IPS DF 6.9 (cell line): ENCODE data around the gene NDE1.

Experiments
- DNase-seq: peaks from one replicate; pipeline ENCODE4 v3.0.0-alpha.2; 2013; ENCODE audit warnings: low read depth, low spot score
- H3K27ac ChIP-seq: one replicate; pipeline ENCODE4 v1.5.1; 2013; ENCODE audit warnings: low read length, control low read depth
- H3K27me3 ChIP-seq: 2 replicates; pipeline ENCODE4 v1.6.1; 2013; ENCODE audit warnings: mild to moderate bottlenecking, low read length; ENCODE audit not compliant: control insufficient read depth, insufficient read depth
- H3K36me3 ChIP-seq: 2 replicates; pipeline ENCODE4 v1.6.1; 2013; ENCODE audit warnings: low read length; ENCODE audit not compliant: control insufficient read depth, insufficient read depth
- H3K4me1 ChIP-seq: 2 replicates; pipeline ENCODE4 v1.6.1; 2013; ENCODE audit warnings: low read length; ENCODE audit not compliant: control insufficient read depth, insufficient read depth
- H3K4me3 ChIP-seq: 2 replicates; pipeline ENCODE4 v1.5.1; 2013; ENCODE audit warnings: mild to moderate bottlenecking, low read length
- H3K9me3 ChIP-seq: 2 replicates; pipeline ENCODE4 v1.6.1; 2013; ENCODE audit warnings: low read length, inconsistent platforms; ENCODE audit not compliant: control insufficient read depth, insufficient read depth
- WGBS: extraction: QIAGEN DNeasy Blood & Tissue Kit; methylation state at CpG from one replicate; pipeline ENCODE4 v1.1.7; 2013; ENCODE audit warnings: mixed read lengths, missing lambda C conversion rate; ENCODE audit not compliant: insufficient read length, insufficient coverage; 5-methylcytosine and 5-hydroxymethylcytosine counted together

NDE1 gene

GRCh38 chr16:15768201-15768600 lies 118.2 kb downstream of the NDE1 start:
- no CpG with 5 or more reads among the region's 4 CpGs for whole genome bisulfite sequencing
- Histone ChIP-seq H3K4me3 (no peak overlapping the region), H3K36me3 (no peaks in the 10 kb centered on the region), H3K27ac (no peak overlapping the region), H3K4me1 (no peaks in the 10 kb centered on the region), H3K9me3 (no peaks in the 10 kb centered on the region), H3K27me3 (no peaks in the 10 kb centered on the region)
- no peak for DNase-seq

- Histone ChIP-seq H3K4me1 (no peaks in the 10 kb centered on the region), H3K36me3 (no peaks in the 10 kb centered on the region), H3K27ac (no peak overlapping the region), H3K27me3 (no peaks in the 10 kb centered on the region), H3K4me3 (no peak overlapping the region), H3K9me3 (no peaks in the 10 kb centered on the region)
- no CpG with 5 or more reads among the region's 8 CpGs for WGBS
- DNase-seq, result no peak
These were observed 119.2 kb downstream of the NDE1 start for GRCh38 chr16:15769239-15769638.

GRCh38 chr16:15770107-15770506 lies 120.1 kb downstream of the NDE1 start:
- H3K27ac ChIP-seq, result no peak overlapping the region
- no peak for DNase-seq
- H3K36me3 ChIP-seq, result no peaks in the 10 kb centered on the region
- no peaks in the 10 kb centered on the region for H3K4me1 ChIP-seq
- no peaks in the 10 kb centered on the region for H3K9me3 ChIP-seq
- no peaks in the 10 kb centered on the region for H3K27me3 ChIP-seq
- H3K4me3 ChIP-seq, result no peak overlapping the region
- no CpG with 5 or more reads among the region's 7 CpGs for WGBS

GRCh38 chr16:15770512-15770911 lies 120.5 kb downstream of the NDE1 start:
- Histone ChIP-seq H3K9me3 (no peaks in the 10 kb centered on the region), H3K27ac (no peak overlapping the region), H3K36me3 (no peaks in the 10 kb centered on the region), H3K4me3 (no peak overlapping the region), H3K27me3 (no peaks in the 10 kb centered on the region), H3K4me1 (no peaks in the 10 kb centered on the region)
- WGBS, result no CpG with 5 or more reads among the region's 3 CpGs
- DNase-seq, result no peak

GRCh38 chr16:15771694-15772093 lies 121.6 kb downstream of the NDE1 start:
- Histone ChIP-seq H3K4me1 (no peaks in the 10 kb centered on the region), H3K27ac (no peak overlapping the region), H3K27me3 (no peaks in the 10 kb centered on the region), H3K36me3 (no peaks in the 10 kb centered on the region), H3K4me3 (no peak overlapping the region), H3K9me3 (no peaks in the 10 kb centered on the region)
- DNase-seq, result no peak
- WGBS, result no CpG with 5 or more reads among the region's 7 CpGs

- no CpG with 5 or more reads among the region's 11 CpGs for whole genome bisulfite sequencing
These were observed 122.7 kb downstream of the NDE1 start for GRCh38 chr16:15772579-15773293.

GRCh38 chr16:15773968-15774367 lies 123.9 kb downstream of the NDE1 start:
- Histone ChIP-seq H3K4me3 (no peak overlapping the region), H3K4me1 (no peaks in the 10 kb centered on the region), H3K36me3 (no peaks in the 10 kb centered on the region), H3K27me3 (no peaks in the 10 kb centered on the region), H3K9me3 (no peaks in the 10 kb centered on the region), H3K27ac (no peak overlapping the region)
- no CpG with 5 or more reads among the region's 6 CpGs for WGBS
- no peak for DNase-seq

More at GRCh38 chr16:15772579-15773293, 122.7 kb downstream of the NDE1 start:
- H3K36me3 ChIP-seq, result no peaks in the 10 kb centered on the region
- H3K4me3 ChIP-seq, result no peak overlapping the region
- no peaks in the 10 kb centered on the region for H3K9me3 ChIP-seq
- H3K27ac ChIP-seq, result no peak overlapping the region
- no peaks in the 10 kb centered on the region for H3K27me3 ChIP-seq
- DNase-seq, result no peak
- no peaks in the 10 kb centered on the region for H3K4me1 ChIP-seq

GRCh38 chr16:15775209-15775608 lies 125.2 kb downstream of the NDE1 start:
- no peaks in the 10 kb centered on the region for H3K9me3 ChIP-seq
- H3K27ac ChIP-seq, result no peak overlapping the region
- no peak for DNase-seq
- no peaks in the 10 kb centered on the region for H3K36me3 ChIP-seq
- H3K4me3 ChIP-seq, result no peak overlapping the region
- no peaks in the 10 kb centered on the region for H3K27me3 ChIP-seq
- no peaks in the 10 kb centered on the region for H3K4me1 ChIP-seq

GRCh38 chr16:15775663-15776304 lies 125.7 kb downstream of the NDE1 start:
- H3K4me1 ChIP-seq, result no peaks in the 10 kb centered on the region
- H3K27me3 ChIP-seq, result no peaks in the 10 kb centered on the region
- no CpG with 5 or more reads among the region's 7 CpGs for WGBS
- H3K9me3 ChIP-seq, result no peaks in the 10 kb centered on the region
- no peak overlapping the region for H3K4me3 ChIP-seq
- DNase-seq, result no peak
- H3K27ac ChIP-seq, result no peak overlapping the region
- no peaks in the 10 kb centered on the region for H3K36me3 ChIP-seq
